Stimulated activated naive CD4-positive, alpha-beta T cell treated with Interleukin-2 at 50 U/mL for 16 hours (primary cell): ENCODE measurements around the gene SLC47A2.

ENCODE experiments used
- DNase-seq: peaks from one replicate; lab custom pipeline; 2025; lab: John Stamatoyannopoulos, UW

Gene SLC47A2

GRCh38 chr17:19728084-19728495 is 11.7 kb upstream of the SLC47A2 start:
- DNase-seq, result no peak

GRCh38 chr17:19727501-19728078 is 11.2 kb upstream of the SLC47A2 start:
- no peak for DNase-seq

GRCh38 chr17:19726631-19727376 is 10.4 kb upstream of the SLC47A2 start:
- DNase-seq, result no peak

DNA sequence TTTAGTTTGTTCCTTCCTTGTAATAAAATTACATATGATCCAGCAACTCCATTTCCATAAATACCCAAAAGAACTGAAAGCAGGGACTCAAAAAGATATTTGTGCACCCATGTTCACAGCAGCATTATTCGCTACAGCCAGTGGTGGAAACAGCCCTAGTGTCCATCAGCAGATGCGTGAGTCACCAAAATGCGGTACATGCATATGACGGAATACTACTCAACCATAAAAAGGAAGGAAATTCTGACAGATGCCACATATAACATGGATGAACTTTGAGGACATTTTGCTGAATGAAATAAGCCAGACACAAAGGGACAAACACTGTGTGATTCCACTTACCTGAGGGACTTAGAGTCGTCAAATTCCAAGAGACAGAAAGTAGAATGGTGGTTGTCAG is 9.1 kb upstream of the SLC47A2 start:
- no peak for DNase-seq

DNA sequence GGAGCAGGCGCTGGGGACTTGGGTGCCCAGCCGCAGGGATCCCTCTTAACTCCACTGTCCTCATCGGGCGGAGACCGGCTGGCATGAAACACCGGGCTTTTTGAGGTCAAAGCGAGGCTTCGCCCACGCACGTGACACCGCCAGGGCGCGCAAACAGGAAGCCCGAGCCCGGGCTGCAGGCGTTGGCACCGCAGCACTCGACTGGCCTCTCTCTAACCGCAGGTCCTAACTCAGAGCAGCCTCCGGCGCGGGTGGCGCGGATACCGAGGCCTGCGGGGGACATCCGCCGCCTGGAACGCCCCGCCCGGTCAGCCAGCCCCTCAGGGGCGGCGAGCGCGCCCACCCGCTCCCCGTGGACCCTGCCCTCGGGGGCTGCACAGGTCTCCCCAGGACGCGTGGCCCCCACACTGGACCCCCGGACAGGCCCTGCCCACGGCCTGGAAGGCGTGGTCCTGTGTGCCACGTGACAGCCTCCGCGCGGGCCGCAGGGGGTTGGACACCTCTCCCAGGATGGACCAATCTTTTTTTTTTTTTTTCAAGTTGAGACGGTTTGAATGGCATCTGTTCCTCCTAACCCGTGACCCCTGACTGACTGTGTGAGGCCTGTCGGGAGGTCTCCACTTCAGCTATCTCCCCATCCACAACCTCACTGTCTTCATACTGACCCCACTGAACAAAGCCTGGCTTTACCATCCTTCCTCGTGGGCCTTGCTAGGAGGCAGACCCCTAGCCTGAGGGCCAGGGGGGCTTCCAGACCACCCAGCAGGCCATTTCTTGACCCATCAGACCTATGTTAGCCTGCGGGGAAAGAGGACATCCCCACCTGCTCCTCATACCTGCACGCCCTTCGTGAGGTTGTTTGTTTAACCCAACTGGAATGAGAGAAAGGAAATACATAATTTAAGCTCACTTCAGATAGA is 8.4 kb upstream of the SLC47A2 start:
- peak; percentile 25 for DNase-seq

- DNase-seq, result no peak
These were observed 7.6 kb upstream of the SLC47A2 start for GRCh38 chr17:19723964-19724363.

GRCh38 chr17:19720631-19721426 is 4.4 kb upstream of the SLC47A2 start:
- DNase-seq, result no peak

GRCh38 chr17:19720210-19720475 is 3.8 kb upstream of the SLC47A2 start:
- DNase-seq, result no peak

DNA sequence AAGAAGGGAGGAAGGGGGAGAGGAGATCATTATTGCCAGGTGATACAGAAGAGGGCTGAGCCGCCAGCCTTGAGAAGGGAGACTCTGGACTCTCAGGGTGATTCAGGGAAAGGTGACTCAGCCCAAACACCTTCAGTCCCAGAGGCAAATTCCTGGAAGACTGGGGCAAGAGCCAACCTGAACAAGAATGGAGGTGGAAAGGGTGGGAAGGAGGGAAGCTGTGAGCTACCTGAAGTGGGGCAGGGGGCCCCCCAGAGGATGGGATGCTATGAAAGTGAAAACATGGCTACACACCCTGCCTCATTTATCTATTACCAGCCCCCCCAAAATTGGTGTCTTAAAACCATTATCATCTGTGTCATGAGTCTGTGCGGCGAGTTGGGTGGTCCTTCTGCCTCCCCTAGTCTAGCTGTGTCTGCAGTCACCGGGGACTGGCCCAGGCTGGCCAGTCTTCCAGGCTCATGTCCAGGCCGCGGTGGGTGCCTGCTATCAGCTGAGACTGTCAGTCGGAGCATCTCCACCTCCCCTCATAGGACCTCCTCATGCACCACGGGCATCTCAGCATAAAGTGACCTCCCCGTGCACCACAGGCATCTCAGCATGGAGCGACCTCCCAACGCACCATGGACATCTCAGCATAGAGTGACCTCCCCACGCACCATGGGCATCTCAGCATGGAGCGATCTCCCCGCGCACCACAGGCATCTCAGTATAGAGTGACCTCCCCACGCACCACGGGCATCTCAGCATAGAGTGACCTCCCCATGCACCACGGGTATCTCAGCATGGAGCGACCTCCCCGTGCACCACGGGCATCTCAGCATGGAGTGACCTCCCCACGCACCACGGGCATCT is 3.2 kb upstream of the SLC47A2 start:
- no peak for DNase-seq

DNA sequence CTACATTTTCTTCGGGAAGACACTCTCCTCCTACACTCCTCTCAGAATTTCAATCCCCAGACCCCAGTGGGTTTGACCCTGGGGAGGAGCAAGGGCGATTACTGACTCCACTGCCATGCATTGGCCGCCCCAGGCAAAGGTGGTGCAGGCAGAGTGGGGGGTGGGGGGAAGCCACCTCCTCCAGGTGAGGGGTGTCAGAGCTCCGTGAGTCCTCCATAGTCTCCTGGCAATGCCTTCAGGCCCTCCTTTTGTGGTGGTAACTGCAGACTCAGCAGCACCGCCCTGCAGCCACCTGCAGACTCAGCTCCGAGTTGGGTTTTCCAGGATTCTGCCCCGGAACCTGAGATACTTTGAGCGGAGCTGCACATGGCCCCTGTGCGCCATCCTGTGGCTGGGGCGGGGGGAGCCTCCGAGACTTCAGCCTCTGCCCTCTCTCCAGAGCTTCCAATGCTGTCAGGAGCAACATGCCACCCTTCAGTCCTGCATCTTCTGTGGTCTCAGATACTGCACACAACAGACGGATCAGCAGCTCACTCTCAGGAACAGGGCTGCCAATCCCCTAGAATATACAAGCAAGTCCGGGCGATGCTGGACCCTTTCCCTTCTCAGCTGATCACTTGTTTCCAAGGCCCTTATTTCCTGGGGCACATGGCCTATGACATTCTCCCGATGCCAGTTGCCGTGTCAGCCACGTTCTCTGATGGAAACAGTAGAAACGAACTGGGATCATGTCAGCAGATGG is 2.4 kb upstream of the SLC47A2 start:
- no peak for DNase-seq

- no peak for DNase-seq
These were observed 1.7 kb upstream of the SLC47A2 start for GRCh38 chr17:19718041-19718612.

DNA sequence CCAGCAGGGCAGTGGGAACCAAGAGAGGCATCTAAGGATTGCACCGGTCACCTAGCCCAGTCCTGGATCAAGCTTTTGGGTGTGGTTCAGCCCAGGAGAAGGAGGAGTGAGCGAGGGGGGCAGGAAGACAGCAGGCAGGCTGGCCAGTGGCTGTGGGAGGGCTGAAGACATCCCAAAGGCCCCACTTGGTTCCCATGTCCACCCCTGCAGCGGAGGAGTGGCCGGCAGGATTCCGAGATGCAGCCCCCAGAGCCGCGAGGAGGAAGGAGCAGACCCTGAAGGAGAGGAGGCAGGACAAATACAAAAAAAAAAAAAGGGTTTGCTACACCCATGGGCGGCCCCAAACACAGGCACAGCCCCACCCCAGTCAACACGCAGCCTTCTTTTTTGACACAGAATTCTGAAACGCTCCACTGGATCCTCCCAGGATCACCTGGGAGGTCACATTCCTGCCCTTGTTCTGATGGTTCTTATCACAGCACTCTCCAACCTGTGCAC is 1.1 kb upstream of the SLC47A2 start:
- DNase-seq, result no peak

DNA sequence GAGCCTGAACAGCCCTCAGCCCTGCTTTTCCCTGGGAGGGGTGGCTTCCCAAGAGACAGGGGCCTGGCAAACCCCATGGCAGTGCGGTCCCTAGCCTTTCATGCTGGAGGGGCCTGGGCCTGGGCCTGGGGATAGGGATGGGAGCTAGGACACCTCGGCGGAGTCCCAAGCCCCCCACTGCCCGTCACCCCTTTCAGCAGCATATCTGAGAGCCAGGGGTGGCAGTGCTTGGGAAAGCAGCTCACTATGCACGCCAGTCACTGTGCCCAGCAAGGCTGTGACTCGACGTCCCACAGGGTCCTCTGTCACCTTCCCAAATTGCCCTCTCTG is 612 bp upstream of the SLC47A2 start:
- no peak for DNase-seq

GRCh38 chr17:19714542-19715411 is 1.6 kb downstream of the SLC47A2 start:
- DNase-seq, result no peak

DNA sequence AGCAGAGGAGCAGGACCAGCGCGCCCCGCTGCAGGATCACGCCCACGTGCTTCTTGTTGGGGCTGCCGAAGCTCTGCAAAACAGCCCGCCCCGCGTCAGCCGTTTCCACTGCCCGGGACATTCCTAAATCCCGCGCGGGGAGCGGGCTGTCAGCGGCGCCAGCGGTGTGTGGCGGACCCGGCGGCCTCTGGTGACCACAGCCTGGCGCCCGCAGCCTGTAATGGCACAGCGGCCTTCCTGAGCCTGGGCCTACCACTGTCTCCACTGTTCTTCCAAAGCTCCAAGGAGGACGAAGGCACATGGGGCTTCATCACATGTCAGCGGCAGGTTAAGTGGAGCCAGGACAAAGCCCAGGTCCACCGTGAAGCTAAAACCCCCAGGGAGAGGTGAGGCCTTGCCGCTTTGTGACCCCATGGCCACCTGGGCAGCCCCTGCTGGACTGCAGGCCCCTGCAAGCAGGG is 2.5 kb downstream of the SLC47A2 start:
- DNase-seq, result no peak

DNA sequence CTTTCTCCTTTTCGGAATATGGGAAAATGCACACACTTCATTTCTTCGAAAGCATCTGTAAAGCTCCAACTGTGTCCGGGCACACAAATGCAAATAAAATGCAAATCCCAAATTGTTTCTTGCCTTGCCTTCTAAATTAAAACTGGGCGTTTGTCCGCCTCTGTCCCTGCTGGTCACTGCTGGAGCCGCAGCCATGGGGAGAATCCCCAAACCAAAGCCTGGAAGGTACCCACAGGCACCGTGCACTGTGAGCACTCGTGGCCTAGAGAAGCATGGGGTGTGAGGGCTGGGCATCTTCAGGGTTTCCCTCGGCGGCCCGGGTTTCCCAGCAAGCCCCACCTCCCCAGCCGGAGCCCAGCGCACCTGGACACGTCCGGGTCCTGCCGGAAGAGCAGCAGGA is 2.9 kb downstream of the SLC47A2 start:
- no peak for DNase-seq

DNA sequence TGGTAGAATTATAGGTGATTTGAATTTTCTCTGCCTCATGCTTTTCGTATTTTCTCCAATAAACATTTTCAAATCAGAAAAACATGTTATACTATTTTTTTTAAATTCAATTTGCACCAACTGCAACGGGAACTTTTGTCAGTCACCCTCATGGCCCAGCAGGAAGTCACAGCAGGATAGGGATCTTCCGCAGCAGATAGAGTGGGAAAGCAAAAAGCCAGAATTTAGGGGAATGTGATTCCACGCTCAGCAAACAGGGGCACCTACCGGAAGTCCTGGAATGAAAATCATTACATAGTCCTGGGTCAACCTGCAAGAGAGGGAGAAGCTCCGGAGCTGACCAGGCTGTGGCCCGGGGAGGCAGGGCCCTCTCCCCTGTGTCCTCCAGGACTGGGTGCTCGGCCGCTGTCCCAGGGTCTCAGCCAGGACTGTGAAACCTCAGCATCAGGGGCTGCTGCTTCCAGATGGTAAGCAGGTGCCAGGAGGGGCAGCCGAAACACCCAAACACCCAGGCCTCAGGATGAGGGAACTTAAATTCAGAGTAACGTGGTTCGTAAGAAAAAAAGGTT is 3.9 kb downstream of the SLC47A2 start:
- no peak for DNase-seq

DNA sequence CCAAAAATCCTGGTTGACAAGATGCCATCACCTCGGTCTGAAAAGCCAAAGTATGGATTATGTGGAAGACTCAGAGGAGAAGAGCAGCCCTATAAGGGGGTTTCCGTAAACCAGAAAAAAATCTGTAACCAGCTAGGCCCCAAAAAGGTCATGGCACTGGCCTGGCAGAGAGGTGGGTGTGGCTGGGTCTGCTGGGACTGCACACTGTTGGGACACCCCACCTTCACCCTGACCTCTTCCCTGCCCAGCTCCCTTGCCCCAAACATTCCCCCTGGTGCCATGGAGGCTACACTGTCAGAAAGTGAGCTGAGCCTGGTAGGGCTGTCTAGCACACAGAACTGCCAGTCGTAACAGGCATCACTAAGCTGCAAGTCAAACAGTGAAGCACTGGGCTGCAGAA is 6.5 kb downstream of the SLC47A2 start:
- no peak for DNase-seq
